Peyer's patch (tissue), 4 donors: Measurements from ENCODE around the gene SMC3.

ENCODE experiments used
- POLR2A ChIP-seq, 2 donors: fragments of 450-650 bp; IDR thresholded peaks; one replicate each; pipeline ENCODE4 v1.5.1; 2017; ENCODE audit warnings: antibody characterized with exemption in 2 of 2, mild to moderate bottlenecking in 2 of 2, moderate library complexity in 2 of 2
- TF ChIP-seq, protein P1 (sequence below), 6 experiments: fragments of 450-650 bp in 4 of 6; fragments of 200-600 bp in 2 of 6; sonication (generic) in 1 of 6; IDR thresholded peaks; one replicate each; pipeline ENCODE4 v1.5.1; 2017 to 2019; ENCODE audit warnings: antibody characterized with exemption in 6 of 6, mild to moderate bottlenecking in 3 of 6, moderate library complexity in 1 of 6

GRCh38 chr10:110615057-110615747 is 47.7 kb downstream of the SMC3 start:
- TF ChIP-seq, protein P1, sequence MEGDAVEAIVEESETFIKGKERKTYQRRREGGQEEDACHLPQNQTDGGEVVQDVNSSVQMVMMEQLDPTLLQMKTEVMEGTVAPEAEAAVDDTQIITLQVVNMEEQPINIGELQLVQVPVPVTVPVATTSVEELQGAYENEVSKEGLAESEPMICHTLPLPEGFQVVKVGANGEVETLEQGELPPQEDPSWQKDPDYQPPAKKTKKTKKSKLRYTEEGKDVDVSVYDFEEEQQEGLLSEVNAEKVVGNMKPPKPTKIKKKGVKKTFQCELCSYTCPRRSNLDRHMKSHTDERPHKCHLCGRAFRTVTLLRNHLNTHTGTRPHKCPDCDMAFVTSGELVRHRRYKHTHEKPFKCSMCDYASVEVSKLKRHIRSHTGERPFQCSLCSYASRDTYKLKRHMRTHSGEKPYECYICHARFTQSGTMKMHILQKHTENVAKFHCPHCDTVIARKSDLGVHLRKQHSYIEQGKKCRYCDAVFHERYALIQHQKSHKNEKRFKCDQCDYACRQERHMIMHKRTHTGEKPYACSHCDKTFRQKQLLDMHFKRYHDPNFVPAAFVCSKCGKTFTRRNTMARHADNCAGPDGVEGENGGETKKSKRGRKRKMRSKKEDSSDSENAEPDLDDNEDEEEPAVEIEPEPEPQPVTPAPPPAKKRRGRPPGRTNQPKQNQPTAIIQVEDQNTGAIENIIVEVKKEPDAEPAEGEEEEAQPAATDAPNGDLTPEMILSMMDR (IDR thresholded peaks at IDR 0.05) = no peak
- no peak for TF ChIP-seq POLR2A (IDR thresholded peaks at IDR 0.05)
